ENCODE measurements around the gene RAB3A. TPM values are rescaled to one million over a fixed set of nuclear protein-coding genes. Genes with fewer than 3 reads are reported as not detected.

The RAB3A gene
- total and polyA plus RNA-seq, 2 donors (not counting 3 experiments of a cell fraction or from before 2014, with no cell fraction given): 0.88 to 0.90 TPM

DNA sequence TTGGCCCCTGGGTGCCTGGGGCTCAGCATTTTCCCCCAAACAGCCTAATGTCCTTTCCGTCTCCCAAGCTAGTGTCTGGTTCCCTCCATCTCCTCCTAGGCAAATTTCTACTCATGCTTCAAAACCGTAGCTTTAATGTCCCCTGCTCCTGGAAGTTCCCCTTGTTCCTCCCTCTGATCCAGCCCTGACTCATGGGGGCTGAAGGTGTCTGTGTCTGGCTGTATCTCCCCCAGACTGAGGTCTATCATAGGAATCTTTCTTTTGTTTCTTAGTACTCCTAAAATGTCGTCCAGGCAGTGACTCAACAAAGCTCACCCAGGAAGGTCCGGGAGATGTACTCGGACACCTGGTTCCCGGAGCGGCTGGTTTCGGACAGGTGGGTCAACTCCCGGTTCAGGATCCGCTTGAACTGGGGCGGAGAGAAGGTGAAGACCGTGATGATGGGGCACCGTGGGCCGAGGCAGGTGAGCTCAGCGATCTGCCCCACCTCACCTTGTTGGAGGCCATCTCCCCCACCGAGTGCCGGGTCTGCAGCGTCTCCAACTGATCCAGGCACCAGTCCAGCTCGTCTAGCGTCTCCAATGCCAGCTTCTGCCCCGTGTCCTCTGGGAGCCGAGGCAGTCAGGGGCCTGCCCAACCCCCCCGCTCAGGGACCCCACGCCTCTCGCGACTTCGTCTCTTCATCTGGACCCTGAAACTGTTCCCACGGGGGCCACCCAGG, 16.2 kb upstream of the RAB3A start:
- H3K9me1 ChIP-seq (replicated peaks; ENCODE audit: control insufficient read depth, extremely low read depth, insufficient read depth, low read length): no peaks in the 10 kb centered on the region
- peaks cover 5% of the 10 kb centered on the region for H3K4me1 ChIP-seq (ENCODE audit: control insufficient read depth, extremely low read depth, insufficient read depth, low read length)
- H3K4me2 ChIP-seq (ENCODE audit: insufficient read depth, low read length): no peak overlapping the region
- H4K20me1 ChIP-seq (replicated peaks; ENCODE audit: control insufficient read depth, extremely low read depth, insufficient read depth, low read length): no peaks in the 10 kb centered on the region
- dilution Hi-C loops (cut with MboI; ENCODE audit: extremely low pct_ligation_motif_present, low sequenced_read_pairs) (no loop called here), intact Hi-C loops (cut with micrococcal nuclease) (no loop called here)
- no peak for FAIRE-seq
- BruUV-seq (replicated peaks): no TSS peak
- DNase-seq (ENCODE audit: low read depth, low spot score): no peak
- TF ChIP-seq FOS (IDR thresholded peaks at IDR 0.05; ENCODE audit: borderline replicate concordance, insufficient read depth, low read length): no peak
- TF ChIP-seq POLR2A (IDR thresholded peaks at IDR 0.05; ENCODE audit: low read depth, low read length): no peak
- no peak for TF ChIP-seq MYC (IDR thresholded peaks at IDR 0.05; ENCODE audit: low read depth, low read length)
- TF ChIP-seq, protein P1, sequence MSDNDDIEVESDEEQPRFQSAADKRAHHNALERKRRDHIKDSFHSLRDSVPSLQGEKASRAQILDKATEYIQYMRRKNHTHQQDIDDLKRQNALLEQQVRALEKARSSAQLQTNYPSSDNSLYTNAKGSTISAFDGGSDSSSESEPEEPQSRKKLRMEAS (IDR thresholded peaks at IDR 0.05; ENCODE audit: insufficient read depth, insufficient read length): no peak
- TF ChIP-seq JUN (IDR thresholded peaks at IDR 0.05; ENCODE audit: borderline replicate concordance, insufficient read depth, insufficient read length, low read depth): no peak
- TF ChIP-seq, protein P2, sequence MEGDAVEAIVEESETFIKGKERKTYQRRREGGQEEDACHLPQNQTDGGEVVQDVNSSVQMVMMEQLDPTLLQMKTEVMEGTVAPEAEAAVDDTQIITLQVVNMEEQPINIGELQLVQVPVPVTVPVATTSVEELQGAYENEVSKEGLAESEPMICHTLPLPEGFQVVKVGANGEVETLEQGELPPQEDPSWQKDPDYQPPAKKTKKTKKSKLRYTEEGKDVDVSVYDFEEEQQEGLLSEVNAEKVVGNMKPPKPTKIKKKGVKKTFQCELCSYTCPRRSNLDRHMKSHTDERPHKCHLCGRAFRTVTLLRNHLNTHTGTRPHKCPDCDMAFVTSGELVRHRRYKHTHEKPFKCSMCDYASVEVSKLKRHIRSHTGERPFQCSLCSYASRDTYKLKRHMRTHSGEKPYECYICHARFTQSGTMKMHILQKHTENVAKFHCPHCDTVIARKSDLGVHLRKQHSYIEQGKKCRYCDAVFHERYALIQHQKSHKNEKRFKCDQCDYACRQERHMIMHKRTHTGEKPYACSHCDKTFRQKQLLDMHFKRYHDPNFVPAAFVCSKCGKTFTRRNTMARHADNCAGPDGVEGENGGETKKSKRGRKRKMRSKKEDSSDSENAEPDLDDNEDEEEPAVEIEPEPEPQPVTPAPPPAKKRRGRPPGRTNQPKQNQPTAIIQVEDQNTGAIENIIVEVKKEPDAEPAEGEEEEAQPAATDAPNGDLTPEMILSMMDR (IDR thresholded peaks at IDR 0.05; ENCODE audit: extremely low read depth in 1 of 2, insufficient read depth in 1 of 2, low read depth in 1 of 2, low read length in 2 of 2): no peak
- no peak for TF ChIP-seq EZH2 (IDR thresholded peaks at IDR 0.05; ENCODE audit: borderline replicate concordance, low read depth, low read length, severe bottlenecking)
- TF ChIP-seq GATA2 (IDR thresholded peaks at IDR 0.05; ENCODE audit: insufficient read depth, insufficient read length, low read depth, low read length): no peak
- TF ChIP-seq POLR2AphosphoS5 (IDR thresholded peaks at IDR 0.05; ENCODE audit: insufficient read depth, low read depth, low read length): no peak
- H3K9ac ChIP-seq (replicated peaks; ENCODE audit: extremely low read depth, insufficient read depth, low read length): no peak overlapping the region
- no peak overlapping the region for H3K4me3 ChIP-seq (replicated peaks in 1 of 3; ENCODE audit: insufficient read depth in 1 of 3, low read depth in 1 of 3, low read length in 3 of 3)
- peaks cover 2% of the 10 kb centered on the region in 2 experiments for H3K27me3 ChIP-seq (ENCODE audit: control insufficient read depth in 2 of 2, insufficient read depth in 2 of 2, low read length in 2 of 2)
- CTCF ChIA-PET: interaction anchor here (1.1 to 3.9 kb wide), 6 partner anchors 12 to 109 kb away, joined by 3 to 18 read pairs (median 4); no protein-coding TSS in a partner anchor
- no peaks in the 10 kb centered on the region for H3K79me2 ChIP-seq (ENCODE audit: control insufficient read depth, insufficient read depth, low read length)
- POLR2A ChIA-PET: no interaction called here
- no peak overlapping the region for H3K27ac ChIP-seq (ENCODE audit: insufficient read depth, low read depth, low read length)
- H3K9me3 ChIP-seq (replicated peaks; ENCODE audit: control insufficient read depth, insufficient read depth, low read length): no peaks in the 10 kb centered on the region
- H3K36me3 ChIP-seq (ENCODE audit: control insufficient read depth in 2 of 2, extremely low read depth in 1 of 2, insufficient read depth in 2 of 2, low read length in 2 of 2): no peaks in the 10 kb centered on the region
- no peak overlapping the region for H2AFZ ChIP-seq (ENCODE audit: low read depth, low read length)
